Body of pancreas (tissue), 4 donors: ENCODE data around the gene MECR. TPM values are rescaled to one million over a fixed set of nuclear protein-coding genes. Genes with fewer than 3 reads are reported as not detected.

Source experiments
- ATAC-seq: fragments of 150-250 bp; one replicate; pipeline ENCODE4 v1.9.1; 2016
- DNase-seq, 4 donors: peaks; one replicate each; pipeline ENCODE4 v3.0.0-alpha.2; 2019
- H3K27ac ChIP-seq, 4 donors: fragments of 200-600 bp; sonication (generic); 1 replicate in 3 of 4; 2 replicates in 1 of 4; pipeline versions ENCODE4 v1.5.1 to v1.6.1; 2016 to 2019; ENCODE audit warnings: mild to moderate bottlenecking in 1 of 4, mixed read lengths in 1 of 4, moderate library complexity in 1 of 4
- H3K27me3 ChIP-seq, 2 donors: fragments of 200-600 bp; sonication (generic); one replicate each; pipeline ENCODE4 v1.6.0; 2016; ENCODE audit warnings: mild to moderate bottlenecking in 1 of 2
- H3K36me3 ChIP-seq, 2 donors: fragments of 200-600 bp; sonication (generic); replicated peaks in 1 of 2; 2 replicates each; pipeline ENCODE4 v1.5.1; 2016; ENCODE audit warnings: low read depth in 2 of 2; ENCODE audit not compliant: insufficient read depth in 1 of 2
- H3K4me1 ChIP-seq: fragments of 200-600 bp; sonication (generic); one replicate; pipeline ENCODE4 v1.6.0; 2016
- H3K4me3 ChIP-seq, 2 donors: fragments of 200-600 bp; sonication (generic); 1 replicate in 1 of 2; 2 replicates in 1 of 2; pipeline ENCODE4 v1.5.1; 2016 to 2019
- H3K9me3 ChIP-seq, 3 donors: fragments of 200-600 bp; sonication (generic); 1 replicate in 2 of 3; 2 replicates in 1 of 3; pipeline ENCODE4 v1.5.1; 2016
- CTCF ChIP-seq, 7 experiments: fragments of 450-650 bp in 4 of 7; fragments of 200-600 bp in 3 of 7; sonication (generic) in 3 of 7; IDR thresholded peaks; one replicate each; pipeline ENCODE4 v1.5.1; 2016 to 2019; ENCODE audit warnings: antibody characterized with exemption in 7 of 7
- POLR2A ChIP-seq, 3 donors: fragments of 450-650 bp; IDR thresholded peaks; one replicate each; pipeline ENCODE4 v1.6.1; 2016; ENCODE audit warnings: antibody characterized with exemption in 3 of 3, mild to moderate bottlenecking in 2 of 3
- WGBS, 2 donors: methylation state at CpG; one replicate each; pipeline ENCODE4 v1.1.5; 2017; 5-methylcytosine and 5-hydroxymethylcytosine counted together
- intact Hi-C: fragments of 100-400 bp; cut with DNase I; formaldehyde crosslinking; loops from one replicate; pipeline ENCODE4 v1.15.1; 2023
- total RNA-seq, 2 donors: library from RNA; depleted of rRNA; stranded (reverse); fragments of >200 nt; gene quantifications; one replicate each; pipeline ENCODE4 v1.1.0, GENCODE V29; 2016

The MECR gene
- total RNA-seq, 2 donors from 2014 or later: 10.6 to 30.7 TPM

- 81 to 93% methylated on average over 3 of the region's 3 CpGs for WGBS, 2 donors
Measured at GRCh38 chr1:29253180-29253579, 22.4 kb upstream of the MECR start.

GRCh38 chr1:29251164-29252124 is 20.7 kb upstream of the MECR start:
- no peak overlapping the region for H3K27ac ChIP-seq
- DNase-seq (no peak), ATAC-seq (no peak)
- H3K9me3 ChIP-seq: no peaks in the 10 kb centered on the region
- no peak overlapping the region for H3K4me3 ChIP-seq
- intact Hi-C loops: no loop called here
- TF ChIP-seq CTCF (IDR thresholded peaks at IDR 0.05): no peak
- TF ChIP-seq POLR2A (IDR thresholded peaks at IDR 0.05): no peak
- H3K4me1 ChIP-seq: peaks cover 10% of the 10 kb centered on the region
- WGBS, 2 donors: 85 to 95% methylated on average over 4 to 8 of the region's 8 CpGs
- no peaks in the 10 kb centered on the region for H3K27me3 ChIP-seq
- no peaks in the 10 kb centered on the region for H3K36me3 ChIP-seq

More at GRCh38 chr1:29253180-29253579, 22.4 kb upstream of the MECR start:
- Histone ChIP-seq H3K4me3 (no peak overlapping the region), H3K27ac (no peak overlapping the region), H3K27me3 (no peaks in the 10 kb centered on the region), H3K4me1 (peaks cover 20% of the 10 kb centered on the region), H3K9me3 (no peaks in the 10 kb centered on the region), H3K36me3 (no peaks in the 10 kb centered on the region)
- ATAC-seq (no peak), DNase-seq (no peak)
- TF ChIP-seq POLR2A (IDR thresholded peaks at IDR 0.05) (no peak), CTCF (IDR thresholded peaks at IDR 0.05) (no peak)
- intact Hi-C loops: no loop called here

GRCh38 chr1:29249951-29250581 is 19.3 kb upstream of the MECR start:
- no peaks in the 10 kb centered on the region for H3K36me3 ChIP-seq
- DNase-seq (no peak), ATAC-seq (no peak)
- WGBS, 2 donors: 95 to 98% methylated on average over 2 of the region's 2 CpGs
- peaks cover 8% of the 10 kb centered on the region for H3K4me1 ChIP-seq
- TF ChIP-seq POLR2A (IDR thresholded peaks at IDR 0.05) (no peak), CTCF (IDR thresholded peaks at IDR 0.05) (no peak)
- no peak overlapping the region for H3K27ac ChIP-seq
- H3K27me3 ChIP-seq: no peaks in the 10 kb centered on the region
- no peak overlapping the region for H3K4me3 ChIP-seq
- intact Hi-C loops: loop anchor here (10.0 kb wide), 2 partner anchors 1135 to 1455 kb away; no protein-coding TSS in a partner anchor
- no peaks in the 10 kb centered on the region for H3K9me3 ChIP-seq

GRCh38 chr1:29249170-29249691 is 18.5 kb upstream of the MECR start:
- Histone ChIP-seq H3K4me3 (no peak overlapping the region), H3K4me1 (peaks cover 8% of the 10 kb centered on the region), H3K27me3 (no peaks in the 10 kb centered on the region), H3K36me3 (no peaks in the 10 kb centered on the region), H3K27ac (no peak overlapping the region), H3K9me3 (no peaks in the 10 kb centered on the region)
- no peak for DNase-seq
- intact Hi-C loops: loop anchor here (10.0 kb wide), 2 partner anchors 1136 to 1456 kb away; no protein-coding TSS in a partner anchor
- TF ChIP-seq POLR2A (IDR thresholded peaks at IDR 0.05): no peak
- no peak for ATAC-seq
- 55 to 78% methylated on average over 4 to 8 of the region's 8 CpGs for WGBS, 2 donors

GRCh38 chr1:29248409-29248808 is 17.7 kb upstream of the MECR start:
- 91 to 94% methylated on average over 2 of the region's 2 CpGs for WGBS, 2 donors
- DNase-seq: no peak
- H3K9me3 ChIP-seq: no peaks in the 10 kb centered on the region
- intact Hi-C loops: loop anchor here (10.0 kb wide), 2 partner anchors 1136 to 1456 kb away; no protein-coding TSS in a partner anchor
- no peak overlapping the region for H3K27ac ChIP-seq
- no peak for TF ChIP-seq POLR2A (IDR thresholded peaks at IDR 0.05)
- TF ChIP-seq CTCF (IDR thresholded peaks at IDR 0.05): no peak
- no peaks in the 10 kb centered on the region for H3K27me3 ChIP-seq
- peaks cover 8% of the 10 kb centered on the region for H3K4me1 ChIP-seq
- no peaks in the 10 kb centered on the region for H3K36me3 ChIP-seq
- H3K4me3 ChIP-seq: no peak overlapping the region
- no peak for ATAC-seq
